KMS-11 (cell line): ENCODE results near the gene PPIL6.

Source experiments
- H2AFZ ChIP-seq: fragments of 200-600 bp; sonication (generic); 2 replicates; pipeline ENCODE4 v1.6.1; 2016; ENCODE audit warnings: antibody characterized with exemption, mixed run types, low read depth
- H3K27ac ChIP-seq: fragments of 200-600 bp; sonication (generic); 2 replicates; pipeline ENCODE4 v1.6.1; 2016; ENCODE audit warnings: mild to moderate bottlenecking, mixed run types
- H3K27me3 ChIP-seq: fragments of 200-600 bp; sonication (generic); 2 replicates; pipeline ENCODE4 v1.6.1; 2017; ENCODE audit warnings: mild to moderate bottlenecking, low read depth, mixed run types, moderate library complexity; ENCODE audit not compliant: insufficient read depth
- H3K36me3 ChIP-seq: fragments of 200-600 bp; sonication (generic); 2 replicates; pipeline ENCODE4 v1.6.1; 2017; ENCODE audit warnings: mild to moderate bottlenecking, mixed run types; ENCODE audit not compliant: insufficient read depth
- H3K4me1 ChIP-seq: fragments of 200-600 bp; sonication (generic); 2 replicates; pipeline ENCODE4 v1.6.1; 2016; ENCODE audit warnings: mild to moderate bottlenecking, low read depth, mixed run types; ENCODE audit not compliant: poor library complexity, severe bottlenecking
- H3K4me2 ChIP-seq: fragments of 200-600 bp; sonication (generic); 2 replicates; pipeline ENCODE4 v1.7.0; 2016; ENCODE audit warnings: mild to moderate bottlenecking, mixed run types
- H3K4me3 ChIP-seq: fragments of 200-600 bp; sonication (generic); IDR thresholded peaks from 2 replicates; pipeline ENCODE4 v1.6.1; 2017; ENCODE audit warnings: low read depth, low read length, mixed read lengths; ENCODE audit not compliant: insufficient read depth
- H3K79me2 ChIP-seq: fragments of 200-600 bp; sonication (generic); 2 replicates; pipeline ENCODE4 v1.6.1; 2016; ENCODE audit warnings: low read depth, mixed run types; ENCODE audit not compliant: insufficient read depth
- H3K9ac ChIP-seq: fragments of 200-600 bp; sonication (generic); 2 replicates; pipeline ENCODE4 v1.6.1; 2016; ENCODE audit warnings: mild to moderate bottlenecking, mixed run types
- H4K20me1 ChIP-seq: fragments of 200-600 bp; sonication (generic); 2 replicates; pipeline ENCODE4 v1.6.1; 2016; ENCODE audit warnings: mild to moderate bottlenecking, mixed run types; ENCODE audit not compliant: insufficient read depth
- TF ChIP-seq, protein P1 (sequence below): fragments of 200-600 bp; sonication (generic); conservative IDR thresholded peaks from 2 replicates; pipeline ENCODE4 v1.6.1; 2017; ENCODE audit warnings: low read depth, mild to moderate bottlenecking, antibody characterized with exemption, low read length, moderate library complexity, mixed read lengths

Gene PPIL6

DNA sequence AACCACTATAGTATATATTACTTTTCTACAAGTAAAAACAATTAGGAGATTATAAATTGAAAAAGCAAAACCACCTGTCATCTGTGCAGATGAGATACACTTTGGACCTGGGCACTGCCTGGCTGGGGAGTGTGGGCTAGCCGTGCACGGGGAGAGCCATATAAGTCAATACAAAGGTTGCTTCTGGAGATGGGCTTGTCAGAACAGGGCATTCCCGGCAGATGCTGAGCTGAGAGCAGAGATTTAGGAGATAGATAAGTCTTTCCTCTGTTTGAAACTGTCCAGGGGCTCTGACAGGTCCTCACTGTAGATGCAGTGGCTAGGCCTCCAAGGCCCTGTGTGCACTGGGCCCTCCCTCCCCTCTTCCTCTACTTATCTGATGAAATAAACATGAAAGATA, 92.6 kb downstream of the PPIL6 start:
- Histone ChIP-seq H3K36me3 (no peaks in the 10 kb centered on the region), H4K20me1 (no peaks in the 10 kb centered on the region), H3K27me3 (no peaks in the 10 kb centered on the region), H3K4me1 (no peaks in the 10 kb centered on the region), H2AFZ (no peak overlapping the region), H3K4me3 (no peak overlapping the region), H3K27ac (no peak overlapping the region), H3K79me2 (no peaks in the 10 kb centered on the region), H3K9ac (no peak overlapping the region), H3K4me2 (no peak overlapping the region)
- TF ChIP-seq, protein P1, sequence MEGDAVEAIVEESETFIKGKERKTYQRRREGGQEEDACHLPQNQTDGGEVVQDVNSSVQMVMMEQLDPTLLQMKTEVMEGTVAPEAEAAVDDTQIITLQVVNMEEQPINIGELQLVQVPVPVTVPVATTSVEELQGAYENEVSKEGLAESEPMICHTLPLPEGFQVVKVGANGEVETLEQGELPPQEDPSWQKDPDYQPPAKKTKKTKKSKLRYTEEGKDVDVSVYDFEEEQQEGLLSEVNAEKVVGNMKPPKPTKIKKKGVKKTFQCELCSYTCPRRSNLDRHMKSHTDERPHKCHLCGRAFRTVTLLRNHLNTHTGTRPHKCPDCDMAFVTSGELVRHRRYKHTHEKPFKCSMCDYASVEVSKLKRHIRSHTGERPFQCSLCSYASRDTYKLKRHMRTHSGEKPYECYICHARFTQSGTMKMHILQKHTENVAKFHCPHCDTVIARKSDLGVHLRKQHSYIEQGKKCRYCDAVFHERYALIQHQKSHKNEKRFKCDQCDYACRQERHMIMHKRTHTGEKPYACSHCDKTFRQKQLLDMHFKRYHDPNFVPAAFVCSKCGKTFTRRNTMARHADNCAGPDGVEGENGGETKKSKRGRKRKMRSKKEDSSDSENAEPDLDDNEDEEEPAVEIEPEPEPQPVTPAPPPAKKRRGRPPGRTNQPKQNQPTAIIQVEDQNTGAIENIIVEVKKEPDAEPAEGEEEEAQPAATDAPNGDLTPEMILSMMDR: no peak

DNA sequence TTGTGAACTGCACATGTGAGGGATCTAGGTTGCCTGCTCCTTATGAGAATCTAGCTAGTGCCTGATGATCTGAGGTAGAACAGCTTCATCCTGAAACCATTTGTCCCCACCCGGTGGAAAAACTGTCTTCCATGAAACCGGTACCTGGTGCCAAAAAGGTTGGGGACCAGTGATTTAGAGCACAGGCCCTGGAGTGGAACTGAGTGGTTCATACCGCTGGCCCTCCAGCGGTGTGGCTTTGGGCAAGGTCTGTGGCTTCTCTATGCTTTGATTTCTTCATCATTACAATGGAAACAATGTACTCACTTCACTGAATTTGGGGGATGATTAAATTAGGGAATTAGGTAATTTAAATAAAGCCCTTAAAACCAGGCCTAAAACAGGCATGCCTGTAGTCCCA, 94.4 kb downstream of the PPIL6 start:
- Histone ChIP-seq H3K4me1 (no peaks in the 10 kb centered on the region), H4K20me1 (no peaks in the 10 kb centered on the region), H3K27ac (no peak overlapping the region), H3K27me3 (no peaks in the 10 kb centered on the region), H3K79me2 (no peaks in the 10 kb centered on the region), H3K9ac (no peak overlapping the region), H3K36me3 (no peaks in the 10 kb centered on the region), H3K4me3 (no peak overlapping the region), H2AFZ (no peak overlapping the region), H3K4me2 (no peak overlapping the region)
- TF ChIP-seq, protein P1: no peak

GRCh38 chr6:109344226-109344625, 96.2 kb downstream of the PPIL6 start:
- TF ChIP-seq, protein P1: no peak
- no peaks in the 10 kb centered on the region for H4K20me1 ChIP-seq
- H3K9ac ChIP-seq: no peak overlapping the region
- no peak overlapping the region for H2AFZ ChIP-seq
- no peak overlapping the region for H3K4me2 ChIP-seq
- no peak overlapping the region for H3K27ac ChIP-seq
- no peak overlapping the region for H3K4me3 ChIP-seq
- H3K36me3 ChIP-seq: no peaks in the 10 kb centered on the region
- H3K4me1 ChIP-seq: no peaks in the 10 kb centered on the region
- H3K79me2 ChIP-seq: no peaks in the 10 kb centered on the region
- no peaks in the 10 kb centered on the region for H3K27me3 ChIP-seq

- Histone ChIP-seq H2AFZ (no peak overlapping the region), H4K20me1 (no peaks in the 10 kb centered on the region), H3K4me1 (no peaks in the 10 kb centered on the region), H3K79me2 (no peaks in the 10 kb centered on the region), H3K36me3 (no peaks in the 10 kb centered on the region), H3K27ac (no peak overlapping the region), H3K9ac (no peak overlapping the region), H3K27me3 (no peaks in the 10 kb centered on the region), H3K4me3 (no peak overlapping the region), H3K4me2 (no peak overlapping the region)
- TF ChIP-seq, protein P1: no peak
These were observed 96.9 kb downstream of the PPIL6 start for GRCh38 chr6:109343518-109343917.
